Liver (tissue), 3 donors: ENCODE measurements around the gene MAMDC4.
"Not testable (repeated sequence)": the region's sequence is repeated elsewhere in the genome, so short reads cannot be mapped to it uniquely, and the experiment has no call there.

Experiments used
- GABPA ChIP-seq, 2 donors: IDR thresholded peaks in 1 of 2; conservative IDR thresholded peaks in 1 of 2; 2 replicates each; pipeline ENCODE4 v1.6.1; 2016; ENCODE audit warnings: antibody characterized with exemption in 2 of 2, mild to moderate bottlenecking in 1 of 2, moderate library complexity in 1 of 2
- JUND ChIP-seq, 2 donors: IDR thresholded peaks; 2 replicates each; pipeline ENCODE4 v1.6.1; 2016; ENCODE audit warnings: antibody characterized with exemption in 2 of 2
- RAD21 ChIP-seq, 2 donors: IDR thresholded peaks; 2 replicates each; pipeline ENCODE4 v1.6.1; 2016; ENCODE audit warnings: antibody characterized with exemption in 2 of 2, mild to moderate bottlenecking in 2 of 2
- REST ChIP-seq: IDR thresholded peaks from 2 replicates; pipeline ENCODE4 v1.6.1; 2016; ENCODE audit warnings: antibody characterized with exemption, mild to moderate bottlenecking
- YY1 ChIP-seq: IDR thresholded peaks from 2 replicates; pipeline ENCODE4 v1.6.1; 2016; ENCODE audit warnings: antibody characterized with exemption, mild to moderate bottlenecking
- TF ChIP-seq, protein P1 (sequence below): fragments of 150-350 bp; IDR thresholded peaks from 2 replicates; pipeline ENCODE4 v1.5.1; 2017; ENCODE audit warnings: improper control_type of control experiment, low read depth, low read length; ENCODE audit not compliant: missing input control
- TF ChIP-seq, protein P2 (sequence below): IDR thresholded peaks from 2 replicates; pipeline ENCODE4 v1.6.1; 2016; ENCODE audit warnings: antibody characterized with exemption
- donor health status: healthy.
- donor health status: healthy.

- TF ChIP-seq, protein P1, sequence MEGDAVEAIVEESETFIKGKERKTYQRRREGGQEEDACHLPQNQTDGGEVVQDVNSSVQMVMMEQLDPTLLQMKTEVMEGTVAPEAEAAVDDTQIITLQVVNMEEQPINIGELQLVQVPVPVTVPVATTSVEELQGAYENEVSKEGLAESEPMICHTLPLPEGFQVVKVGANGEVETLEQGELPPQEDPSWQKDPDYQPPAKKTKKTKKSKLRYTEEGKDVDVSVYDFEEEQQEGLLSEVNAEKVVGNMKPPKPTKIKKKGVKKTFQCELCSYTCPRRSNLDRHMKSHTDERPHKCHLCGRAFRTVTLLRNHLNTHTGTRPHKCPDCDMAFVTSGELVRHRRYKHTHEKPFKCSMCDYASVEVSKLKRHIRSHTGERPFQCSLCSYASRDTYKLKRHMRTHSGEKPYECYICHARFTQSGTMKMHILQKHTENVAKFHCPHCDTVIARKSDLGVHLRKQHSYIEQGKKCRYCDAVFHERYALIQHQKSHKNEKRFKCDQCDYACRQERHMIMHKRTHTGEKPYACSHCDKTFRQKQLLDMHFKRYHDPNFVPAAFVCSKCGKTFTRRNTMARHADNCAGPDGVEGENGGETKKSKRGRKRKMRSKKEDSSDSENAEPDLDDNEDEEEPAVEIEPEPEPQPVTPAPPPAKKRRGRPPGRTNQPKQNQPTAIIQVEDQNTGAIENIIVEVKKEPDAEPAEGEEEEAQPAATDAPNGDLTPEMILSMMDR: not testable (repeated sequence)
- not testable (repeated sequence) for TF ChIP-seq REST; JUND (IDR thresholded peaks at IDR 0.05); YY1; GABPA (IDR thresholded peaks at IDR 0.05 in 1 of 2, conservative IDR thresholded peaks at IDR 0.05 in 1 of 2); RAD21 (IDR thresholded peaks at IDR 0.05)
- TF ChIP-seq, protein P2, sequence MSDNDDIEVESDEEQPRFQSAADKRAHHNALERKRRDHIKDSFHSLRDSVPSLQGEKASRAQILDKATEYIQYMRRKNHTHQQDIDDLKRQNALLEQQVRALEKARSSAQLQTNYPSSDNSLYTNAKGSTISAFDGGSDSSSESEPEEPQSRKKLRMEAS: not testable (repeated sequence)
Observed at GRCh38 chr9:136869611-136870010, 17.5 kb downstream of the MAMDC4 start.
